ENCODE results near the gene GLYATL3.
"Not testable (repeated sequence)": the region's sequence is repeated elsewhere in the genome, so short reads cannot be mapped to it uniquely, and the experiment has no call there.

The GLYATL3 gene

GRCh38 chr6:49499623-49500022, at the start of gene GLYATL3:
Gene GLYATL3 (plus strand): TSS chr6:49499923. CDS start chr6:49511991, 12,068 bp downstream.
- no peak for DNase-seq

DNA sequence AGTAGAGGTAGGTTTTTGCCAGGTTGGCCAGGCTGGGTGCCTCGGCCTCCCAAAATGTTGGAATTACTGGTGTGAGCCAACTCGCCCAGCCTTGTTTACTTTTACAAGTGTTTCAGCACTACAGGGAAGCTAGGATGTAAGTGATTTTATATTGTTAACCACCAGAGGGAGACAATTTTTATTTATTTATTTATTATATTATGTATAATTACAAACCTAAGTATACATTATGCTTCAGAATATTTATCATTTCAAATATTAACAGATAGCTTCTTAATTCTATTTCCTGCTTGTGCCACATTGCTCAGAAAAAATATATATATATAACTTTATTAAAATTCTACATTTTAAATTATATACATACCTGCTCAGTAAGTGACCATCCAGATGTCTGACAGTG, 46.5 kb upstream of the GLYATL3 start:
- DNase-seq = no peak

DNA sequence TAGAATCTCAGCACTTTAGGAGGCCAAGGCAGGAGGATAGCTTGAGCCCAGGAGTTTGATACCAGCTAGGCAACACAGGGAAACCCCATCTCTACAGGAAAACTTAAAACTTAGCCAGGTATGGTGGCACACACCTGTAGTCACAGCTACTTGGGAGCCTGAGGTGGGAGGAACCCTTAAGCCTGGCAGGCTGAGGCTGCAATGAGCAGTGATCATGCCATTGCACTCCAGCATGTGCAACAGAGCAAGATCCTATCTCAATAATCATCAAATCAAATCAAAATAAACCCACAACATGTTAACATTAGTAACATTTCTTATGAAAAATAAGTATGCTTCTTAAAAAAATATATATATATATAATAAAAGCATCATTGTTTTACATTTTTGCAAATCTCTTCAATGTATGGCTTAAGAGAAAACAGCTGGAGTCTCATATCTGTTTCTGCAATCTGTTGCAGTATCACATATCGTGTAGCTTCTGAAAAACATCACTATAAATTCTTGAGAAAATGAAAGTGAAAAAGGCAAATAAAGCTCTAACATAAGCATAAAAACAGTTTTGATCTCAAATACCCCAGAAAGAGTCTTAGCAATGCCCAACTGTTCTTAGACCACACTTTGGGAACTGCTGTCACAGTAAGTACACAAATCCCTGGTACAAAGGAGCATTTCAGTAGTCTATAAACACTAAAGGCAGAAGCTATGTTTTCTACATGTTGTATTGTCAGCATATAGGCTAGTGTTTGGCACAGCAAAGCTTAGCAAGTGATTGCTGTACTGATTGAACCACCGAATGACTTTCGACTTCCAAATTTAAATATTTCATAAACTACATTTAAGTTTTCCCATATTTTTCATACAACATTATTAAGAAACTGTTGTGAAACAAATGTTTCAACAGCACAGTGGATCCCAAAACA, 44.7 kb upstream of the GLYATL3 start:
- no peak for DNase-seq

- DNase-seq = no peak
Measured at GRCh38 chr6:49457771-49458170, 42.0 kb upstream of the GLYATL3 start.

GRCh38 chr6:49462071-49462470, 37.7 kb upstream of the GLYATL3 start:
- peak; percentile 11 for DNase-seq

DNA sequence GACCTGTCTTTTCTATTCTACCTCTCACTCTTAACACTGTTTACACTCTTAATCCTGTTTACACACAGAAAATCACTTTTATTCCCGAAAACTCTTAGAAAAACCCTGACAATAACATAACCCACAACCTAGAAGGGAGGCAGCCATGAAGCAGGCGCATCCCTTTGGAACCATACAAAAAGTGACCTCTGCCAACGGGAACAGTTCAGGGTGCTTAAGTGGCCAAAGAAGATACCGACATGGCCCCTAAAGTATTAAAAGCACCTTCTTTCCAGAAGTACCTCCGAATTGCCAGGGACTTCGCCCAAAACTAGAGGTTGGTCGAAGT, 37.2 kb upstream of the GLYATL3 start:
- no peak for DNase-seq

GRCh38 chr6:49462927-49463611, 36.7 kb upstream of the GLYATL3 start, which contains the start of the genes CENPQ and MMUT:
Gene CENPQ (plus strand): TSS chr6:49463370. CDS start chr6:49470177, 6,807 bp downstream.
Gene MMUT (minus strand): TSS chr6:49463253. CDS start chr6:49459466, 3,787 bp downstream.
- DNase-seq = peak; percentile 96

- DNase-seq = no peak
Measured at GRCh38 chr6:49463612-49463967, 36.1 kb upstream of the GLYATL3 start.

DNA sequence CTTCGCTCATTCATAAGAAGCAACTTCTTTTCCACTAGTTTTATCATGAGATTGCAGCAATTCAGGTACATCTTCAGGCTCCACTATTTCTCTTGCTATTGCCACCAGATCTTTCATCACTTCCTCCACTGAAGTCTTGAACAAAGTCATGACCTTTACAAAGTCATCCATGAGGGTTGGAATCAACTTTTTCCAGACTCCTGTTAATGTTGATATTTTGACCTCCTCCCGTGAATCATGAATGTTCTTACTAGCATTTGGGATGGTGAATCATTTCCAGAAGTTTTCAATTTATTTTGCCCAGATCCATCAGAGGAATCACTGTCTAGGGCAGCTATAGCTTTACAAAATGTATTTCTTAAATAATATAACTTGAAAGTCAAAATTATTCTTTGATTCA, 35.0 kb upstream of the GLYATL3 start:
- DNase-seq = no peak

GRCh38 chr6:49468042-49468441, 31.7 kb upstream of the GLYATL3 start:
- DNase-seq = no peak

- not testable (repeated sequence) for DNase-seq
Measured at GRCh38 chr6:49476564-49476963, 23.2 kb upstream of the GLYATL3 start.

DNA sequence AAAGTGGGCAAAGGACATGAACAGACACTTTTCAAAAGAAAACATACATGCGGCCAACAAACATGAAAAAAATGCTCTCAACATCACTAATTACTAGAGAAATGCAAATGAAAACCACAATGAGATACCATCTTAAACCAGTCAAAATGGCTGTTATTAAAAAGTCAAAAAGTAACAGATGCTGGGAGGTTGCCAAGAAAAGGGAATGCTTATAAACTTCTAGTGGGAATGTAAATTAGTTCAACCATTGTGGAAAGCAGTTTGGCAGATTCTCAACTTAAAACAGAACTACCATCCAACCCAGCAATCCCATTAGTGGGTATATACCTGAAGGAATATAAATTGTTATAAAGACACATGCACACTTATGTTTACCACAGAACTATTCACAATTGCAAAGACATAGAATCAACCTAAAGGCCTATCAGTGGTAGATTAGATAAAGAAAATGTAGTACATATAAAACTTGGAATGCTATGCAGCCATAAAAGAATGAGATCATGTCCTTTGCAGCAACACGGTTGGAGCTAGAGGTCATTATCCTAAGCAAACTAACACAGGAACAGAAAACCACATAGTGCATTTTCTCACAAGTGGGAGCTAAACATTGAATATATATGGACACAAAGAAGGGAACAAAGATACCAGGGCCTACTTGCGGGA, 20.3 kb upstream of the GLYATL3 start:
- no peak for DNase-seq

GRCh38 chr6:49481846-49482245, 17.9 kb upstream of the GLYATL3 start:
- DNase-seq = not testable (repeated sequence)

DNA sequence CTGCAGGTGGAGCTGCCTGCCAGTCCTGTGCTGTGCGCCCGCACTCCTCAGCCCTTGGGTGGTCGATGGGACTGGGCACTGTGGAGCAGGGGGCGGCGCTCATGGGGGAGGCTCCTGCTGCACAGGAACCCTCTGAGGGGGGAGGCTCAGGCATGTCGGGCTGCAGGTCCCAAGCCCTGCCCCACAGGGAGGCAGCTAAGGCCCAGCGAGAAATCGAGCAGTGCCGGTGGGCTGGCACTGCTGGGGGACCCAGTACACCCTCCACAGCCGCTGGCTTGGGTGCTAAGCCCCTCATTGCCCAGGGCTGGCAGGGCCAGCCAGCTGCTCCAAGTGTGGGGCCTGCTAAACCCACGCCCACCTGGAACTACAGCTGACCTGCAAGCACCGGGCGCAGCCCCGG, 16.3 kb upstream of the GLYATL3 start:
- DNase-seq = not testable (repeated sequence)

DNA sequence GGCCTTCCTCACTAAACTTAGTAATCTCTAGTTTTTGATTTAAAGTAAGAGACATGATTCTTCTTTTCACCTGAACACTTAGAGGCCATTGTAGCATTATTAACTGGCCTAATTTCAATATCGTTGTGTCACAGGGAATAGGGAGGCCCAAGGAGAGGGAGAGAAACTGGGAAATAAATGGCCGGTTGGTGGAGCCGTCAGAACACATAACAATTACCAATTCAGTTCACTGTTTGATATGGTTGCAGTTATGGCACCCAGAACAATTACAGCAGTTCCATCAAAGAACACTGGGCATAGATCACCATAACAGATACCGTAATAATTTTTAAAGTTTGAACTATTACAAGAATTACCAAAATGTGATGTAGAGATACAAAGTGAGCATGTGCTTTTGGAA, 9.1 kb upstream of the GLYATL3 start:
- no peak for DNase-seq

GRCh38 chr6:49497304-49497703, 2.4 kb upstream of the GLYATL3 start:
- no peak for DNase-seq

DNA sequence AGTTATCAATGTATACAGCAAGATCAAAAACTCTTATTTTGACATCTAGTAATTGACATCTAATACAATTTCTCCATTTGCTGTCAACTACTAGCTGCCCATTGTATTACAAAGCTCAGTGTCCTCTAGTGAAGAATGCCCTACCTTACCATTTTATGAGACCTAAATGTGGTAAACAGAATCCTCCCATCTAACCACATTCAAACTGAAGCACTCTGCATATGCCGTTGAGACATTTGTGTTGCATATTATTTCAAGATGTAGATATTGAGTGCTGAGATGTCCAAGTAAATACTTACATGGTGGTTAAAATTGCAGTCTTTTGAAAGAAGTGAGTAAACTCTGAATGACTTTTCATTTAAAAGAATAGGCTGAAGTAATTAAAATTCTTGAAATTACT, 597 bp upstream of the GLYATL3 start:
- no peak for DNase-seq

DNA sequence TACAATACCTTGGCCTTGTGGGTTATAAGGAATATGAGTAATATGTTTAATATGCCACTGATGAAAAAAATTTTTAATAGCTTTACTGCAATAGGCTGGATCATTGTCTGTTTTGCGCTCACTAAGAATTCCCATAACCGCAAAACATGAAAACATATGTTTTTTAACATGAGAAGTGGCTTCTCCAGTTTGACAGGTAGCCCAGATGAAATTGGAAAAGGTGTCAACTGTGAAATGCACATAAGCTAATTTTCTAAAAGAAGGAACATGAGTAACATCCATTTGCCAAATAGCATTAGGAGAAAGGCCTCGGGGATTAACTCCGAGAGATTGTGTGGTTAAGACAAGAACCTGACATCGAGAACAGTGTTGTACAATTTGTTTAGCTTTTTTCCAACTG, 4.9 kb downstream of the GLYATL3 start:
- DNase-seq = no peak

DNA sequence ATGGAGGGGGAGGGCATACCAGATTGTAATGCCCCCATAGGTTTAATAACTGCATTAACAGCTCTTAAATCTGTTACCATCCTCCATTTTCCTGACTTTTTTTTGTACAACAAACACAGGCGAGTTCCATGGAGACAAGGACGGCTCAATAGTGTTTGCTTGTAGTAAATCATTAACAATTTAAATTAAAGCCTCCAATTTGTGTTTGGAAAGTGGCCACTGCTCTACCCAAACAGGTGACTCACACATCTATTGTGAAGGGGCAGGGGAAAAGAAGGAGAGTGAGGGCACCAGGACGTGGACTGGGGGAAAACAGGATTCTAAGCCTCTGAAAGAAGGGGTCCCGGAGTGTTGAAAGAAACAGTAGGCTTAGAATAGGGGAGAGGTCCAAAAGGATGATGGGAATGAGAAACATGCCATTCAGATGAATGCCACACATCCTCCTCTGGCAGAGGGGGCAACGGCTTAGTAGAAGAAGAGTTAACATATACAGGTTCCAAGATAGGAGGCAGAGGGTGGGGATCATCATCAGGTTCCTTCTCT, 6.9 kb downstream of the GLYATL3 start:
- DNase-seq = no peak

DNA sequence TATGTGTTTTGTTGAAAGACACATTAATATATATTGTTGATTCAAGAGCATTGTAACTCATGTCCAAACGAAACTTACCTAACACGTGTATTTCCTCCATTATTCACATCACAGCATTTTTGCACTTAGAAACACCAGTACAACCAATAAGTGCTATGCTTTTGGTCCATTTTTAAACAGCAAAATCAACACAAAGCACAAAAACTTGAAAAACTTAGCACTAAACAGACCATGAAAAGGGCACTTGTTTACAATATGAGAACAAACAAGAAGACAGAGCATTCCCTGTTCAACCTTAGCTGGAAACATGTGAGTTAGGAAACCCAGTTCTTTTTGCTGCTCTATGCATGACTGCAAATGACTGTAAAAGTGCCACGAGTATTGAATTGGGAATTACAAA, 9.6 kb downstream of the GLYATL3 start:
- DNase-seq = no peak

GRCh38 chr6:49513153-49513989, 13.6 kb downstream of the GLYATL3 start:
- DNase-seq = no peak
